ENCODE measurements around the gene TGFBR3.

GRCh38 chr1:91645031-91645430 lies 240.9 kb downstream of the TGFBR3 start:
- TF ChIP-seq YY1 (tag by site-specific recombination; IDR thresholded peaks at IDR 0.05), result no peak
- TF ChIP-seq ZNF76 (tag by site-specific recombination; IDR thresholded peaks at IDR 0.05; ENCODE audit: borderline replicate concordance, low read depth), result no peak
- no peak for TF ChIP-seq ATF2 (tag by site-specific recombination; IDR thresholded peaks at IDR 0.05; ENCODE audit: low read depth)
